SIG-M5 (cell line): ENCODE data around the gene GJA9.

Source experiments
- DNase-seq: peaks from one replicate; lab custom pipeline; 2025; lab: John Stamatoyannopoulos, UW

Gene GJA9

DNA sequence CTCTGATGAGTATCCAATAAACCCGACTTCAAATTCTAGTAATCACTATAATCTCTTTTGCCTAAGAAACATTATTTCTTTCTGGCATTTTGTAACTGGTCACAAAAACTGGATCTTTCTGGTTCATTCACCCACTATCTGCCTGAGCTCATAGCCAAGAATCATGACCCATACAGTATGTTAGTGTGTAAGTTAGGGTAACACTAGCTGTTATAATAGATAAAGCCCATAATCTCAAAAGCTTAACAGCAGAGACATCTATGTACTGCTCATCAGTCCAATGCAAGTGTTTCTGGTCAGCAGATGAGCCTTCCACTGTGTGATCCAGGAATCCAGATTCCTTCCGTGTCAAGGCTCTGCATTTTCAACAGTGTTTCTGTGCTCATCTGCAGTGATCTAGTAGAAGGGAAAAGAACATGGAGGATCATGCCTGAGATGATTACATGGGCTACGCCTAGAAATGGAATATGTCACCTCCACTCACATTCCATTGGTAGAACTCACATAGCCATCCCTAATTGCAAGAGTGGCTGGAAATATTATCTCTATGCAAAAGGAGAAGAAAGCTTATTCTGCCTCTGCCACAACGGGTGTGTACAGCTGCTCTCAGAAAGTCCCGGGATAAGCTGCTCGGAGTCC, 49.5 kb downstream of the GJA9 start:
- DNase-seq = no peak

DNA sequence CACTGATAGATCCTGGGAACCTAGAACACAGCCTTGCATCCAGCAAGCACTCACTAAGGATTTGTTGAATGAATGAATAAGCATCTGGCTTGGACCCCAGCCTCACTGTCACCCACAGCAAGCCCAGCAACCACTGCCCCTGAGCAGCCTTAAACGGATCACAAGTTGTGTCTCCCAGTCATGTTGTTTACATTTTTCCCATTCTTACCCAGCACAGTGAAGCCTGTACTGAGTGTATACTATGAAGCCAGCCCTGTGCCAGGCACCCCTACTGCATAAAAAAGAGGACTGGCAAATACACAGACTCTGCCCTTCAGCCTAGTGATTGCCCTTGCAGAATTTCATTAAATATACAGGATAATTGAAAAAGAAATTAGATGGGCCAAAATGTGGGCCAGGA, 52.0 kb downstream of the GJA9 start:
- DNase-seq = no peak

DNA sequence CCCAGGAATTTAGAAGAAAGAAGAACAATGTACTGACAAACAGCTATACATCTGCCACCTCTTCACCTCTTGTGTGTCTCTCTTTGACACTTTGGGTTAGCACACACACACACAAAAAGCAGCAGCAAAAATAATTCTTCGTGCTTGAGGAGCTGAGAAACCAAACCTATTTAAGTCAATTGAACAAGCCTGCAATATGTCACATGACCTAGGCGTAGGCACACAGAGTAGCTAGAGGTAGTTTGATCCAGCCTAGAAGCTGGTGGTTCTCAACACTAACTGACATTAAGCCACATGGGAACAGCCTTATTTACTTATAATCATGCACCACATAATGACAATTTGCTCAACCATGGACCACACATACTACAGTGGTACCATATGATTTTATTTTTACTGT, 54.1 kb downstream of the GJA9 start:
- DNase-seq = no peak

DNA sequence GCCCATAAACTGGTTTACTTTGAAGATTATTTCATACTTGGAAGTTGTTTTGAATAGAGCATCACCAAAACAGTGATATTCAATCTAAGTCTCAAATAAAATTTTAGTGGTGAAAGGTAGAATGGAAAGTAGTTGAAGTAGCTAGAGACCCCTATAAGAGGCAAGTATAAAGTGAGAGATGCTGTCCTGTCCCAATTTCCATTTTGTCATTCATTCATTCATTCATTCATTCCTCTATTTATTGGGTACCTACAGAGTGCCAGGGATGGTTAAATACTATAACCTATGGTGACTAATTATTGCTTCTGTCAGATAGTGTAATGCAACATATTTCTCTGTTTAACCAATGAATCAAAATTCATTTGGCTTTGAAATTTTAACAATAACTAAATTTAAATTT, 54.5 kb downstream of the GJA9 start:
- no peak for DNase-seq

DNA sequence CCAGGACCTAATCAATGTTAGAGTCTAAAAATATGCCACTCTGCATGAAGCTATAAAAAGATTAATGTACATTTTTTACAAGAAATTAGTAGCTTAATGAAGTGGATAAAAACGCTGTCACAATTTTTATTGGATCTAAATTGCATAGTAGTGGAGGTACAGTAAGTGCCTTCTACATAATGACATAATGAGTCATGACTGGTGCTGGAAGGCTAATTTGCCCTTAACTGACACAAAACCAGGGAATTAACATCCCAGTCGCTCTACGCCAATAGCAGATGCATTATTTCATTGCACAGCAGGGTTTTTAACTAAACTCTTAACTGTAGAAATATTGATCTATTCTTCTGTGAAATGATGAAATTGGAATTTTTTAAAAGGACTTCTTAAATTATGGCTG, 55.1 kb downstream of the GJA9 start:
- no peak for DNase-seq
